ENCODE measurements around the gene AP1G2.
A peak's percentile ranks its signal among the peaks of the same experiment; 100 is the strongest.

Gene AP1G2

DNA sequence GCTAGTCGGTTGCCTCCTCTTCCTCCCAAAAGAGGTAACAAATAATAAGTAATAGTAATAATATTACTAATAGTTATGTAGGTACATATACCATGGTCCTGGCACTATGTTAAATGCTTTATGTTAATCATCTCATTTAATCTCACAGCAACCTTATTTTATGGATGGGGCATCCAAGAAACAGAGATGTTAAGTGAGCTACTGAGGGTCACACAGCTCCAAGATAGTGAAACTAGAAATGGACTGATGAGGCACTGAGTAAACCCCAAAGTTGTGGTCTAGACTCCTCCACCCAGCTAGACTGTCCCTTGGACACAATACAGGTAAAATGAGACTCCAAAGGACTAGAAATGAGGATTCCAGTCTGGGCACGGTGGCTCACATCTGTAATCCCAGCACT, 31.1 kb downstream of the AP1G2 start:
- no peak for DNase-seq

DNA sequence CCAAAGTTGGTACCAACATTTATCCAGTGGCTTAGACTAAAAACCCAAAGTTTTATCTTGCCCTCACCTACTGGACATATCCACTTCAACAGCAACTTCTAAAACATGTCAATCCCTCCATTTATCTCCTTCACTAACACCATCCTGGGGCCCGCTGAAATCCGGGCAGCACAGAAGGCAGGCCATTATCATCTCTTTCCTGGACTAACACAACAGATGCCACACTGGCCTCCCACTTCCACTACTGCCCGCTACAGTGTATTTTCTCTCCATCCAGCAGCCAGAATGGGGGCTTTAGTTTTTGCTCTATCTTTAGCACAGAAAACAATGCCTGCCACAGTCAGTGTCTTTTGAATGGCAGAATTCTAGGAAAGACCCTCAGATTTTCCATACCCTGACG, 31.6 kb downstream of the AP1G2 start:
- DNase-seq: no peak

DNA sequence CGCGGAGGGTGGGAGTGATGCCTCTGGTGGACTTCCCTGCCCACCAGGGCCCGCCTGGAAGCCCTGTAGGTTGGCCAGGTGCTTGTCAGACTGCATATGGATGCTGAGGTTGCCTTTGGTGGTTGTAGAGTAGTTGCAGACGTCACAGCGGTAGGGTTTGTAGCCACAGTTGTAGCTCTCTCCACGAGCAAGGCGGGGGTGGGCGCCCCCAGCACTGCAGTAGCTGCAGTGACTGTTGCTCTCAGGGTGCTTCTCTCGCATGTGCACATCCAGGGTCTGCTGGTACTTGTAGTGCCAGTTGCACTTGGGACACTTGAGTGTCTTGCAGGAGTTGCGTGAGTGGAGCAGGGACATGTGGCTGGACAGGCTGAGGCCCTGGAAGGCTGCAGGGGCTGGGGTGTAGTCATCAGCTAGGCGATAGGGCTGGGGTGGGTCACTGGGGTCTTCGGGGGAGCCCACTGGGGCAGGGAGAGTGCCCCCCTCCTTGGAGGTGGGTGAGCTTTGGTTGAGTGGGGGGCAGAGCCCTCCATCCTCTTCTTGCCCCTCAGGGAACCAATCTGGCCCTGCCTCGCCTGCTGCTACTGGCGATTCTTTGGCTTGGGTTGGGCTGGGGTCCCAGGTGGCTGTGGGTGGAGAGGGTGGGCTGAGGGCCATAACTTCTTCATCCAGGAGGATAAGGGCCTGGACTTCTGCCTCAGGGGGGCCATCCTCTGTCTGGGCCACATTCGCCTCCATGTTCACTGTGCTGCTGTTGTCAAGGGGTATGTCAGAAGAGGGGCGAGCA, 33.7 kb downstream of the AP1G2 start:
- DNase-seq: no peak

DNA sequence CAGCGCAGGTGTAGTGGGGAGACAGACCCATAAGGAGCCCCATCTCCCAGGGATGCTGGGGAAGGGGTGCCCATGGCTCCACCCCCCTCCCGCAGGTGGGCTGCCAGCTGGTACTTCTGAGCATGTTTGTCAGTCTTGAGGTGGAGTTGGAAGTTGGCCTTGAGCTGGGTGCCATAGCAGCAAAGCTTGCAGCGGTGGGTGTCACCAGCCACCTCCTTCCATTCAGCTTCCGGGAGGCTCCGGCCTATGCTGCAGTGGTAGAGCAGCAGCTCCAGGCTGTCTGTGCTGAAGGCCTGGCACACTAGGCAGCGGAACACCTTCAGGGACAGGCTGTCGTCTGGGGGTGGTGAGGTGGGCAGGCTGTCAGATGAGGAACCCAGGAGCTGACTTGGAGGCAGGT, 34.9 kb downstream of the AP1G2 start:
- no peak for DNase-seq

DNA sequence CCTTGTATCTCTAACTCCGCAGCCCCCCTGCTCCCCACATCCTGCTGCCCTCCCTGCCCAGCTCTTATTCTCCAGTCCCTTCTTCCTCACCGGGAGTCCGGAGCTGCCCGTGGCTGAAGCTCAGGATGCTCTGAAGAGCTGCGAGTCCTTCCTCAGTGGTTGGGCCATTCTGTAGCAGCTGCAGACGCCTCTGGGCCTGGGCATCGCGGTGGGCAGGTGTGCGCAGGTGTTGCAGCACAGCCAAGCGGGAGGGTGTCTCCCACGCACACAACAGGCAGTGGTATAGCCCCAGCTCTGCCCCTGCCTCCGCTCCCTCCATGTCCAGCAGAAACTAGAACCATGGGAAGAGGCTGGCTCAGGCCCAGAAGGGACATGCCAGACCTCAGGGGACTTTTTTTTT, 36.2 kb downstream of the AP1G2 start:
- DNase-seq: no peak

DNA sequence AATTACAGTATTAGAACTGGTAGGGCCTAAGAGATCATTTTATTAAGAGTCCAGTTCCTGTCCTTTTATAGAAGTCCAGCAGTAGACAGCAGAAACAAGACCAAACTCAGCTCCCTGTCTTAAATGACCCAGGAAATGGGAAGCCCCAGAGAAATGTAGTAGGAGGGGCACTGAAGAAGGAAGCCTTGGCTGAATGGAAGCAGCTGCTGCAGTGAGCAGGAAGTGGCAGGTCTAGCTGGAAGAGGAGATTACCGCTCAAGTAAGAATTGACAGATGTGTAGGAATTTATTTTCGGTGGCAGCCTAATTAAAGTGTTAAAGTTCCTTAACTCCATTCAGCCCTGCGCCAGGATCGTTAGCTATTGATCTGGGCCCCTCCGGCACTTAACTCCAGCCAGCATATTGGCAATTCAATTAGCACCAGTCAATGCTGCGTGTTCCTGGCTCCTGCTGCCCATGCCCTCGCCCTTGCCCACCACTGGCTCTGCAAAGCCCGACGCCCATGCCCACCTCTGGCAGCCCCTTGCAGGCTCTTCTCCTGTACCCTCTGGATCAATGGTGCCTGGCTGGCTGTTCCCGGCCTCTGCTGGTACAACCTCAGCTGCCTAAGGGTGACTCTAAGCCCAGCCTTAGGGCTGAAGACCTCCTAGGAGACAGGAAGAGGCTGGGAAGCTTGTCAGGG, 37.1 kb downstream of the AP1G2 start:
- DNase-seq: no peak

DNA sequence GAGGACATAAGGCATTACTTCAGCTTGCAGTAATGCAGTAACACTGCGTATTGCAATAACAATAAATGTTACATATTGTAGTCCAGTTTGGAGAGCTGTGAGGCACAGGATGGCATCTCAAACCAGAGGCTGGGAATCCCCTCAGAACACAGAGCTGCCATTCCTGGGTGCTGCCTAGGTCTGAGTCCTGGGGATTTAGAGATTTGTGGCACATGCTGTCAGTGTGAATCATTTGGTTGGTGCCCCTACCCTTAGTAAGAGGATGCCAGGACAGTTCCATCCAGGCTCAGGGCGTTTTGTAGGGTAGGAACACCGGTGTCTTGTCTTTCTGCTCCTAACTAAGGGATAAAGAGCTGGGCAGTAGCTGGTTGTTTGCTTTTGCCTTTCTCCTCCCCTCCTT, 38.6 kb downstream of the AP1G2 start:
- no peak for DNase-seq

DNA sequence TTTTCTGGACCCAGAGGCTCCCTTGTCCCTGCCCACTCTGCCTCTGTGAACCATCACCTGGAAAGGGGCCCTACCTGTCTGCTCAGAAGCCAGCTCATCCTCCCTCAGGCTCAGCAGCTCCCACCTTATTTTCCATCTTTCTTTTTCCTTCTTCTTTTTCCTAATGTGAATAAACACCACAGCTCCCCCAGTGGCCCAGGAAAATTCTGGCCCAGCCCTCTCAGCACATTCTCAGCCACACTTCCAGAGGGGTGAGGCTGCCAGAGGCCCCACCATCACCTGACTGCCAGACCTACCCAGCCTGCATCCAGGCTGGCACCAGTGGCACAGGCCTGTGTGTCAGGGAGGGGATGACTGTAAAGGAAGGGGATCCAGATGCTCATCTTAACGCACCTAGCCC, 39.0 kb downstream of the AP1G2 start:
- DNase-seq: no peak

DNA sequence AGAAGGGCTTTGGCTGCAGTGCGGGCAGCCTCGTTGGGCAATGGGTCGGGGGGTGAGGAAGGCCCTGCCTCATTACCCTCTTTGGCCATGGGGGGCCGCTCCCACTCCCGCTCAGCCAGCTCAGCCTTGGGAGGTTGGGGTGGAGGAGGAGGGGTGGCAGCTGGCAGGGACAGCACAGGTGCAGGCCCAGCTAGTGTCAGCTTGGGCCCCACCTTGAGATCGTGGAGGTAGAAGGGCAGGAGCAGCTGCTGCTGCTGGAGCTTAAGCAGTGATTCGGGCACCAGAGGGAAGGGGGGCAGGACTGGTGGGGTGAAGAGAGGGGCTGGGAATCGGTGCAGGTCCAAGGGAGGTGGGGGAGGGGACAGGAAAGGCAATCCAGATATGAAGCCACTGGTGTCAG, 42.0 kb downstream of the AP1G2 start:
- DNase-seq: peak; percentile 78

DNA sequence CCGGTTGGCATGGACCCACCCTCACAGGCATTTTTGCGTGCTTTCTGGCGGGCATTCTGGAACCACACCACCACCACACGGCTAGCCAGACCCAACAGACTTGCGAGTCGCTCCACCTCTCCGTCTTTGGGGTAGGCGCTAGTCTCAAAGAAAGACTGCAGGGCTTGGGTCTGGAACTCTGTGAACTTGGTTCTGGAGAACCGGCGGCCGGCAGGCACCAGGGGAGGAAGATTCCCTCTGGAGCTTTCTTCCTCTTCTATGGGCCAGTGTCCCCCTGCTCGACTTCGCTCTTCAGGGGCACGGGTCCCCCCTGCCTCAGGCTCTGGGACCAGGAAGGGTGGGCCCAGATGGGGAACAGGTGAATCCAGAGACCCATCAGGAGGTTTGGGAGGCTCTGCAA, 42.6 kb downstream of the AP1G2 start:
- no peak for DNase-seq

DNA sequence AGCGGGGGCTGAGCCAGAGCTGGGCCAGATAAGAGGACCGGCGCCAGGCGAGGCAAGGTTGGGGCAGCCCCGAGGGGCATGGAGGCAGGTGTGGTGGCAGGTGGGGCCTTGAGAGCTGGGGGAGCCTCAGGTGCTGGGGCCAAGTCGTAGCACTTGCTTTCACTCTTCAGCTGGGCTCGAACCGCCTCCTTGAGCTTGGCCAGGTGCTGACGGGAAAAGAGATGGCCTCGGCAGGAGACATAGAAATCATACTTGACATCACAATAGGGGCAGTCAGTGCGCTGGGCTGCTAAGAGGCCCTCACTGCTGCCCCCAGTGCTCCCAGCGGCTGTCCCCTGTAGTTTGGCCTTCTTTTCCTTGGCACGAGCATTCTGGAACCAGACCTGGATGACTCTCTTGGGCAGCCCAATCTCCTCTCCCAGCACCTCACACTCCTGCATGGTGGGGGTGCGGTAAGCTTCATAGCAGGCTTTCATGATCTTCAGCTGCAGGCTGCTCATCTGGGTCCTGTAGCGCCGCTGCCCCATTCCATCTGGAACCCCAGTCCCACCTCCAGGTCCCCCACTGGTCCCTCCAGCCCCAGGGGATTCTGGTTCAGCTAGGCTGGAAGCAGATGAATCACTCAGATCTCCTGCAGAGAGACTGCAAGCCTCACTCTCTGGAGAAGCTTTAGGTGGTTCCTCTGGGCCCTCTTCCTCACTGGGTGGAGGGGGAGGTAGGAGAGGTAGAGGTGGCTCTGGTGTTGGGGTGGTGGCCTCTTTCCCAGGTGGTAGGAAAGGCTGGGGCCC, 44.2 kb downstream of the AP1G2 start:
- no peak for DNase-seq

DNA sequence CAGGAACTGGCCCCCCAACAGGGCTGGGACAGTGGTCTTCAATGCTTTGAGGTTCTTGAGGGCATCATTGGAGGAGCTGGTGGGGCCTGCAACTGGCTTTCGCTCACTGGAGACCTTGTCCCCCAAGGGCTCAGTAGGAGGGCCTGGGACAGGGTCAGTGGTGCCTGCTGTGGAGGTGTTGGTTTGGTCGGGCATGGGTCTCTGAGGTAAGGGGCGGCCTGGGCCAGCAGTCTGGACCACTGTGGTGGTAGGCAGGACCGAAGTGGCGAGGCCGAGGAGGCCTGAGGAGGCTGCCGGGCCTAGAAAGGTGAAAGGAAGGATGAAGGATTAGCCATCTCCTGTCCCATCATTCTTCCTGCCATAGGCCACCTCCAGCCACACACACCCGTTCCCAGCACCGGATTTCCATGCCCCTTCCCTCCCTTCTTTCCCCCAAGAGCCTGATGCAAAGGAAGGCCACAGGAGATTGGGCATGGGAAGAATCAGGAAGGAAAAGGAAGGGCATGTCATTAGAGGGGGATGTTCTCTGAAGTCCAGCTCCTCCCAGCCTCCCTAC, 44.9 kb downstream of the AP1G2 start:
- no peak for DNase-seq

DNA sequence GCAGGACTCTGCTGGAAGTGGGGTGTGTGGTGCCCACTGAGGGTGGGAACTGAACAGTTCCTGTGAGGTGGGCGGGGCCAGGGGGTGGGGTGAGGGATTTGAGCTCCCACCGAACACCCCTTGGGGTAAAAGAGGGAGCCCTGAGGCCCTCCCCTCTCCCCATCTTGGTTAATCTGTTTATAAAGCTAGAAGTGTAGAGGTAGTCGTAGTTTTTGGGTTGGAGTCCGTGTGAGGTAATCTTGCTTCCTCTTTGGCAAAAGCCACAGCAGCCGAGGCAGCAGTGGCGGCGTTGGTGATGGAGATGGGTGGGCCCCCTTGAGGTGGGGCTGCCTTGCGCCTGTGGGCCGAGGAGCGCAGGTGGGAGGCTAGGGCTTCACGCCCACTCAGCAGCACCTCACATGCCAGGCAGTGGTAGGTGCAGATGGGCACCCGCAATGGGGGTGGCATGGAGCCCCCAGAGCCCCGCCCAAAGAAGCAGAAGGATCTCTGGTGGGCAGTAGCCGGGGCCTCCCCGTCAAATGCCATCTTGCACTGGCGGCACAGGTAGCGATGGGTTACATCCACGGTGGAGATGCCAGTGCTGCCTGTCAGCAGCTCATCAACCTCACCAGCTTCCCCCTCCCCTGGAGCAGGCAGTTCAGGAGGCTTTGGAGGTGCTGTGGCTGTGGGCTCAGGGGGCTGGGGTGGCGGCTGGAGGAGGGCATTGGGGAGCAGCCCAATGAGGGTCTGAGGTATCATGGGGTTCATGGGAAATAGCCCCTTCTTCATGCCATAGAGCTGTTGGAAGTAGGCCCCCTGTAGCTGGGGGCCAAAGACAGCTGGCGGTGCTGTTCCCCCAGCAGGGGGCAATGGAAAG, 45.6 kb downstream of the AP1G2 start:
- DNase-seq: no peak

DNA sequence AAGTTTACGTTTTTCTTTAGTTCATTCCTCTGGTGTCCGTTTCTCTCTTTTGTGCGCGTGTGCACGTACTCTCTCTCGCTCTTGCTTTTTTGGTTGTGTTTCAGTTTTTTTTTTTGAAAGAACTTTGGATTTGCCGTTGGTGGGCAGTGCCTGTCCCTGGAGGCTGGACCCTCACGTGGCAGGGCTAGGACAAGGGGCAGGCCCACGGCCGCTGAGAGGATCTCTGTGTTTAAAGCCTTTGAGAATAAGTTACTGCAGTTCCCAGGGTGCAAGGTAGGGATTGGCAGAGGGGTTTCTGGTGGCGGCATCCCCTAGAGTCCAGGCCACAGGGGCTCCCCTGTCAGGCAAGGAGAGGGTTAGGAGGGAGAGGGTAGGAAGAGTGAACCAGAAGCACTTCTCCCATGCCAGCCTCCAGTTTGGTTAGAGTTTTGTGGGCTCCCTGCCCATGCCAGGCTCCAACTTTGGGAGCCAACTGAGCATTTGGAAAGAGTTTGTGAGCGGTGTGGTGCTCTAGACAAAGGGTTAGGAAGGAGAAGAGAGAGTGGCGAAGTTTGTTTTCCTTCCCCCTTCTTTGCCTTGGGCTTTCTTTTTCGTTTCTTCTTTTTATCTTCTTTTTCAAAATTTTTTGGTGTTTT, 46.6 kb downstream of the AP1G2 start:
- DNase-seq: no peak

DNA sequence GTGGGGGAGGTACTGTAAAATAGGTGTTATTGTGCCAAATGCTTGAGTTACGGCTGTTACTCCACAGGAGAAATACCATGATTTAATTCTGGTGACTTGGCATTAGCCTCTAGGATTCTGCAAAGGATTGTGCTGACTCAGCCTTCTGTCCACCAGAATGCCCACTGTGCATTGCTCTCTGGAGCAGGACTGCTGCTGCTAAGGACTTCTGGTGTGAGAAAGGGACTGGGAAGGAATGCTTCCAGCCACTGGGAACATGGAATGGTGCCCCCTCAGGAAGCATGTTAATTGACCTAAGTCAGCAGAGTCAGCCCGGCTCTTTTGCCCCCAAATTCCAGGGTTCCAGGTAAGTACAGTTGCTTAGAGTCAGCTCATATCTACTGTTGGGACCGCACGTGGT, 48.9 kb downstream of the AP1G2 start:
- DNase-seq: no peak

DNA sequence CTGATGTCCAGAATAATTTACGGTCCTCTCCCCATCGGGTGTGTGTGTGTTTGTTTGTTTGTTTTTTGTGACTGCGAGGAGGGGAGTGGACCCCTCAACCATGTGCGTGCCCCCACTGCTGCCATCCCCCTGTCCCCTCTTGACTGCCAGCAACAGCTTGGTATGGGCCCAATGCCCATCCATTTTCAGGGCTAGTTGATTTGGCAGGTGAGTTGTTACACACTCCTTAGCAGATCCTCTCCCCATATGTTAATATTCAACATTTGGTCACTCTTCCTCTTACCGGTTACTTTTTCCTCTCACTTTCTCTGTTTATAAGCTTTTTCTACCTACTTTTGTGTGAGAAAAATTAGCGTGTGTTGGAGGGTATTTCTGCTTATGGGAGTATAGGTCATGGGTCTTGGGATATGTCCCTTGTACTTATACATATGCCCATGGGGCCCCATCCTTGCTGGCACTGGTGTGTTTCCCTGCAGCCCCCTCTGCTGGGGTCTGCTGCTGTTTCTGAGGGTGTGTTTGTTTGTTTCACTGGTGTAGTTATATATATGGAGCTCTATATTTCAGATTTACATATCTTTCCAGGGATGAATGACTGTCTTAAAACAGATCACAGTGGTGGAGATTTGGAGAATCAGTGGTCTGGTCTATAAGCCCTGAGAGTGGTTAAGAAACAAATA, 49.8 kb downstream of the AP1G2 start:
- DNase-seq: no peak

DNA sequence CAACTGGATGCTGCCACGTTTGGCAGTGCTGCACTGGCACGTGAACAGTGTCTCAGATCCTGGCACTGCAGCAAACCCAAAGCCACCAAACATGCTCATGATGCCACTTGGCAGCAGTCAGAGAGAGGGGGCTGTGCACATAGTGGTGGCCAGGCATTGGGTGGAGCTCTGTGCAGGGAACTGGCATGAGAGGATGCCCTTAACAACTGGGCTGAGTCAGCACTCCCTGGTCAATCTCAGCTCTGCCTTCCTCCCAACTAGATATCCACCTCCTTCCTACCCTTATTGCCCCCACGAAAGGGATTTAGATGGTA, 53.0 kb downstream of the AP1G2 start:
- DNase-seq: no peak

DNA sequence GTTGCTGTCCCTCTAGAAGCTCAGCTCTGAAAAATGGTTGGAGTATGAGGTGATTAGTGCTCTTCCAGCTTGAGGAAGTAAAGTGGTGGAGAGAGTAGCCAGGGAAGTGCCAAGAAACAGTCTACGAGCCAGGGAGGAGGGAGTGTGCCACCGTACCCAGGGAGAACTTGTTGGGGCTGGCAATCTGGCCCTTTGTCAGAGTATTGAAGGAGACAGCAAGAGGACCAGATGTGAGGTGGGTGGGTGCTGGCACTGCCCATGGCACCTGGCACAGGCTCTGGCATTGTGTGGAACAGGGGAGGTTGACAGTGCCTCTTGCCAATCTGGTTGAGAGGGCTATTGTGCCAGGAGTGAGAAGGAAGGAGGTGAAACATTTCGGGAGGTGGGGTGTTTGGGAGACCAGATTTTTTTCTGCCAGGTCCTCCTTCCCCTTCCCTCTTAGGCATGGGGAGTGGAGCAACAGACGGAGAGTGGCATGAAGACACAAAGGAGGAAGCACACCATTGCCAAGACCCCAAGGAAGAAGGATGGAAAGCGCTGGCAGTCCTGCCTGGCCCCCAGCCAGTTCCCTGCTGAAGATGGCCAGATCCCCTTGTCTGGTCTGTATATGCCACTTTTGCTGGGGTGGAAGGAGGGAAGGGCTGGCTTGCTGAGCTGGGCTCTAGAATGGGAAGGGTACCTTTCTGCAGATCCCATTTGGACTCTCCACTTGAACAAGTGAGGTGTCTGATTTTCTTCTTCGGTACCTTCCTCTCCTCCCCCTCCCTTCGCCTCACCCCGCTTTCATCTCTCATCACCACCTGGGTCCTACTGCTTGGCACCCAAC, 53.6 kb downstream of the AP1G2 start:
- peak; percentile 71 for DNase-seq

DNA sequence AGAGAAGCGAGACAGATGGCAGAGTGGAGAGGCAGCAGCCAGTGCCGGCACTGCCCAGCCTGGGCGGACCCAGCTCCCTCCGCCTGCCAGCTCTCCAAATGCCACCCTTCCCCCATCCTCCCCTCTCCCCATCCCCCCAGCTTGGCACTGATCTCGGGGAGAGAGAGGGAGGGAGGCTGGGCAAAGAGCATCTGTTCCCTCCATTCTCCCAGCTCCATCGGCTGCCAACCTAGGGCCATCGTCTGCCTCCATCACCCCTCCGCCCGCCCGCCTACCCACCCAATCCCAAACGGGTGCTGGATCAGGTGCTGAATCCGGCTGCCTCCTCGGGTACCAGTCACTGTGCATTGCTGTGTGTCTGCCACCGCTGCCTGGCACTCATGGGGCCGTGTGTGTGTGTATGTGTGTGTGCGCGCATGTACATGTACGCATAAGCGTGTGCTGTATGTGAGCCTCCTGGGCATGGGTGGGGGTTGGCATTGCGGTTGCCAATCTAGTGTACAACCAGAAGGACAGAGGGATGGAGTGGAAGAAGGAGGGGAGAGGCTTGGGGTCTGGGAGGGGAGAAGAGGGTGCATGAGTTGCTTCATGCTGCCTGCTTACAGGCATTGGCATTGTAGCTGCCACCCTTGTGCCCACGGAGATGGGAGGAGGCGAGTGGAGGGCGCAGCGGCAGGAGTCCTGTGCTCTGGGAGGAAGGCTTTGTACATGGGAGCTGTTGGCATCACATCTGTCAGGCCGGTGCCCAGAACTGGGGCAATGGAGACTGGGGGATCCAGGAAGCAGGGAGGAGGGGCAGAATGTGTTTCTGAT, 54.4 kb downstream of the AP1G2 start:
- DNase-seq: peak; percentile 98

DNA sequence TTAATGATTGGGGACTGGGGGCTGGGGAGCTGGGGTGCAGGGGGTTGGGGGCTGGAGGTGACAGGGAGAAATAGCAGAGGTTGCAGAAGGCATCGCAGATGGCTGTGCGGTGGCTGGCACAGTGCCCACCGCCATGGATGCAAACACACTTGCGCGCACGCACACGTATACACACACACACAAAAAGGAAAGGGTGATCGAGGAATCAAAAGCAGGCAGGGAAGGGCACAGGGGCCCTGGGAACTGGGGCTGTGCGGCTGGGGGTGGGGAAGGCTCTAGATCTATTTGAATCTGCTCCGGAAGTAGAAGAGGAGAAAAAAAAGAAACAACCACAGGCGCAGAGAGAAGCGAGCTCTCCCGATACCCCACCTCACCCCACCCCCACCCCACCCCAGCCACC, 55.4 kb downstream of the AP1G2 start:
- peak; percentile 99 for DNase-seq
